K562 (cell line): ENCODE measurements around the gene SHTN1. TPM values are rescaled to one million over a fixed set of nuclear protein-coding genes. Genes with fewer than 3 reads are reported as not detected.

Experiments used
- ATAC-seq: fragments of 200-7000 bp; cut with Tn5 transposase; 3 replicates; pipeline ENCODE4 v1.9.1; 2020; ENCODE audit warnings: moderate library complexity
- BruUV-seq: library from RNA; stranded (reverse); fragments of 400-500 nt; replicated peaks from 2 replicates; lab custom pipeline; 2021; lab: Mats Ljungman, UMichigan
- CTCF ChIA-PET: fragments of 300-600 bp; formaldehyde crosslinking; extraction: SDS; loops from one replicate; lab custom pipeline; 2021; ENCODE audit warnings: low intra/inter-chr PET ratio; lab: Yijun Ruan, JAX
- POLR2A ChIA-PET: fragments of 300-600, 350-650 bp; sonication (Branson Sonifier 250); formaldehyde crosslinking; extraction: SDS; loops from one replicate; lab custom pipeline; 2021; ENCODE audit warnings: antibody characterized with exemption, inconsistent platforms; lab: Yijun Ruan, JAX
- DNase-seq, 4 experiments: peaks; one replicate each; pipeline versions ENCODE4 v3.0.0 to v3.0.0-alpha.2; 2011 to 2018; ENCODE audit warnings: low spot score in 3 of 4, mixed read lengths in 3 of 4; ENCODE audit errors: extremely low read depth in 1 of 4
- FAIRE-seq: peaks from 2 replicates; lab custom pipeline; 2011; peaks lifted over from hg19 to GRCh38; lab: Jason Lieb, UNC
- H2AFZ ChIP-seq: 2 replicates; pipeline ENCODE4 v1.6.0; 2011; ENCODE audit warnings: low read depth, low read length, control low read depth, inconsistent platforms
- H3K27ac ChIP-seq: fragments of 200-600 bp; 3 replicates; pipeline ENCODE4 v1.8.0; 2011; ENCODE audit warnings: low read depth, mild to moderate bottlenecking, control low read depth, inconsistent platforms, low read length, moderate library complexity, mixed read lengths; ENCODE audit errors: extremely low read depth
- H3K27me3 ChIP-seq, 2 experiments: fragments of 300-600 bp in 1 of 2; 2 replicates in 1 of 2; 3 replicates in 1 of 2; pipeline versions ENCODE4 v1.6.0 to v1.8.0; 2011; ENCODE audit warnings: inconsistent platforms in 2 of 2, low read length in 2 of 2, mild to moderate bottlenecking in 1 of 2, mixed read lengths in 1 of 2, moderate library complexity in 1 of 2; ENCODE audit not compliant: control insufficient read depth in 2 of 2, insufficient read depth in 2 of 2
- H3K36me3 ChIP-seq: fragments of 300-600 bp; 3 replicates; pipeline ENCODE4 v1.8.0; 2011; ENCODE audit warnings: mild to moderate bottlenecking, low read length, inconsistent platforms; ENCODE audit not compliant: control insufficient read depth, insufficient read depth
- H3K4me1 ChIP-seq, 2 experiments: fragments of 200-600 bp in 1 of 2; replicated peaks in 1 of 2; 2 replicates in 1 of 2; 3 replicates in 1 of 2; pipeline versions ENCODE4 v1.5.1 to v1.8.0; 2011; ENCODE audit warnings: inconsistent platforms in 2 of 2, low read length in 2 of 2, mild to moderate bottlenecking in 1 of 2, mixed read lengths in 1 of 2, moderate library complexity in 1 of 2; ENCODE audit not compliant: control insufficient read depth in 2 of 2, insufficient read depth in 2 of 2
- H3K4me2 ChIP-seq: 2 replicates; pipeline ENCODE4 v1.6.1; 2011; ENCODE audit warnings: low read length, control low read depth, inconsistent platforms, mixed read lengths; ENCODE audit not compliant: insufficient read depth
- H3K4me3 ChIP-seq: fragments of 200-600 bp; sonication (generic), shearing (Covaris generic); 2 replicates; pipeline ENCODE4 v1.5.1; 2016; ENCODE audit warnings: control low read depth, inconsistent platforms
- H3K79me2 ChIP-seq: fragments of 200-600 bp; 3 replicates; pipeline ENCODE4 v1.8.0; 2011; ENCODE audit warnings: low read length, inconsistent platforms; ENCODE audit not compliant: control insufficient read depth, insufficient read depth
- H3K9ac ChIP-seq, 2 experiments: 2 replicates each; pipeline versions ENCODE4 v1.6.0 to v1.6.1; 2011; ENCODE audit warnings: low read depth in 2 of 2, low read length in 2 of 2, control low read depth in 1 of 2, inconsistent platforms in 1 of 2, mild to moderate bottlenecking in 1 of 2, mixed read lengths in 1 of 2; ENCODE audit not compliant: insufficient read depth in 1 of 2
- H3K9me1 ChIP-seq: one replicate; pipeline ENCODE4 v1.6.0; 2011; ENCODE audit warnings: inconsistent platforms, mild to moderate bottlenecking, low read length, moderate library complexity; ENCODE audit not compliant: control insufficient read depth, insufficient read depth
- H3K9me3 ChIP-seq: replicated peaks from 2 replicates; pipeline ENCODE4 v1.5.1; 2011; ENCODE audit warnings: low read depth, low read length, inconsistent platforms; ENCODE audit not compliant: control insufficient read depth, insufficient read depth
- H4K20me1 ChIP-seq: replicated peaks from 2 replicates; pipeline ENCODE4 v1.6.1; 2011; ENCODE audit warnings: low read length, inconsistent platforms, mixed read lengths; ENCODE audit not compliant: control insufficient read depth, insufficient read depth
- ARID1B ChIP-seq: fragments of 450-650 bp; IDR thresholded peaks from 2 replicates; pipeline ENCODE4 v1.6.1; 2016; ENCODE audit warnings: antibody characterized with exemption, mild to moderate bottlenecking, inconsistent platforms
- CBX2 ChIP-seq: fragments of 200-600 bp; sonication (generic); IDR thresholded peaks from one replicate; pipeline ENCODE4 v1.6.1; 2012; ENCODE audit warnings: mild to moderate bottlenecking, low read length, inconsistent platforms; ENCODE audit not compliant: insufficient read depth, poor library complexity, severe bottlenecking
- CREB1 ChIP-seq, 2 experiments: sonication (generic) in 1 of 2; formaldehyde crosslinking in 1 of 2; IDR thresholded peaks; 2 replicates each; pipeline versions ENCODE4 v1.6.1 to v1.8.0; 2012 to 2022; ENCODE audit warnings: inconsistent platforms in 1 of 2, mild to moderate bottlenecking in 1 of 2, missing genetic modification reagents in 1 of 2, moderate library complexity in 1 of 2
- ETV1 ChIP-seq: fragments of 450-650 bp; conservative IDR thresholded peaks from 2 replicates; pipeline ENCODE4 v1.6.1; 2016; ENCODE audit warnings: missing genetic modification characterization, control low read depth, low read depth, missing compliant biosample characterization
- FOS ChIP-seq: IDR thresholded peaks from 3 replicates; pipeline ENCODE4 v1.6.1; 2011; ENCODE audit not compliant: insufficient read length; ENCODE audit errors: extremely low read depth
- GATAD2B ChIP-seq: fragments of 450-650 bp; IDR thresholded peaks from 2 replicates; pipeline ENCODE4 v1.6.1; 2017; ENCODE audit warnings: mild to moderate bottlenecking, borderline replicate concordance
- JUNB ChIP-seq: fragments of 450-650 bp; formaldehyde crosslinking; conservative IDR thresholded peaks from 2 replicates; pipeline ENCODE4 v1.4.0; 2020; ENCODE audit warnings: mild to moderate bottlenecking
- KDM5B ChIP-seq: fragments of 200-600 bp; sonication (generic); IDR thresholded peaks from 2 replicates; pipeline ENCODE4 v1.6.1; 2012; ENCODE audit warnings: low read depth, mild to moderate bottlenecking, moderate library complexity, low read length, control low read depth, inconsistent platforms; ENCODE audit not compliant: insufficient replicate concordance
- LEF1 ChIP-seq: fragments of 450-650 bp; IDR thresholded peaks from 2 replicates; pipeline ENCODE4 v1.6.1; 2016; ENCODE audit warnings: mild to moderate bottlenecking
- MAFG ChIP-seq: fragments of 450-650 bp; conservative IDR thresholded peaks from 2 replicates; pipeline ENCODE4 v1.6.1; 2016; ENCODE audit warnings: missing genetic modification characterization, missing compliant biosample characterization
- MAFK ChIP-seq: IDR thresholded peaks from 2 replicates; pipeline ENCODE4 v1.6.1; 2011; ENCODE audit warnings: low read length, improper control_type of control experiment
- MNT ChIP-seq, 2 experiments: fragments of 450-650 bp; conservative IDR thresholded peaks; 2 replicates each; pipeline ENCODE4 v1.6.1; 2017; ENCODE audit warnings: mild to moderate bottlenecking in 2 of 2, moderate library complexity in 2 of 2
- OTX1 ChIP-seq: fragments of 450-650 bp; formaldehyde crosslinking; IDR thresholded peaks from 2 replicates; pipeline ENCODE4 v1.4.0; 2022; ENCODE audit warnings: mild to moderate bottlenecking
- PBX2 ChIP-seq, 2 experiments: IDR thresholded peaks in 1 of 2; conservative IDR thresholded peaks in 1 of 2; 2 replicates each; pipeline ENCODE4 v1.6.1; 2016; ENCODE audit warnings: low read depth in 2 of 2, mild to moderate bottlenecking in 1 of 2, missing compliant biosample characterization in 1 of 2, missing genetic modification characterization in 1 of 2, moderate library complexity in 1 of 2
- PTTG1 ChIP-seq: fragments of 450-650 bp; IDR thresholded peaks from 2 replicates; pipeline ENCODE4 v1.6.1; 2016; ENCODE audit warnings: low read depth, mild to moderate bottlenecking, missing genetic modification characterization, missing compliant biosample characterization
- PURB ChIP-seq: sonication (generic); formaldehyde crosslinking; IDR thresholded peaks from 2 replicates; pipeline ENCODE4 v1.9.0; 2021; ENCODE audit warnings: low read depth, mild to moderate bottlenecking, missing genetic modification reagents
- SRSF1 ChIP-seq: fragments of 200-400 bp; formaldehyde crosslinking; IDR thresholded peaks from 2 replicates; pipeline ENCODE4 v1.6.1; 2017; ENCODE audit warnings: mild to moderate bottlenecking, low read depth, low read length, moderate library complexity
- ZNF507 ChIP-seq: conservative IDR thresholded peaks from 2 replicates; pipeline ENCODE4 v1.6.1; 2017; ENCODE audit warnings: missing genetic modification characterization, missing compliant biosample characterization
- WGBS: fragments of 100-300 bp; shearing (Covaris generic); methylation state at CpG from one replicate; pipeline ENCODE4 v1.1.6; 2016; ENCODE audit warnings: low coverage, mixed read lengths; ENCODE audit not compliant: insufficient coverage; ENCODE audit errors: missing lambda C conversion rate; 5-methylcytosine and 5-hydroxymethylcytosine counted together
- in situ Hi-C: fragments of 300-500 bp; cut with MboI; formaldehyde crosslinking; loops from 4 replicates; pipeline ENCODE4 v1.15.0; 2018; ENCODE audit warnings: inconsistent platforms, mixed read lengths
- intact Hi-C: fragments of 100-400 bp; cut with micrococcal nuclease; formaldehyde crosslinking; loops from 2 replicates; pipeline ENCODE4 v1.14.2; 2022
- polyA plus RNA-seq, 8 experiments: library from polyadenylated mRNA; depleted of rRNA in 4 of 8; stranded (reverse) in 5 of 8; unstranded in 3 of 8; fragments of >200 nt; fragmentation: Nextera tagmentation in 2 of 8; fragmentation: Illumina TruSeq in 1 of 8; extraction: Ambion mirVana in 2 of 8; extraction: Trizol in 1 of 8; gene quantifications; 2 replicates each; pipeline versions ENCODE4 v1.2.1 to v1.2.3, GENCODE V29; 2011 to 2014; ENCODE audit warnings: inconsistent platforms in 1 of 8, missing spikeins in 1 of 8
- total RNA-seq, 7 experiments: library from RNA; depleted of rRNA in 6 of 7; stranded (reverse); fragments of >200 nt in 6 of 7; fragmentation: Illumina TruSeq in 2 of 7; extraction: Trizol in 2 of 7; gene quantifications; 2 replicates each; pipeline versions ENCODE4 v1.2.1 to v1.2.3, GENCODE V29; 2011 to 2021; ENCODE audit warnings: low replicate concordance in 1 of 7

The SHTN1 gene
- total and polyA plus RNA-seq, 9 of the 15 experiments (the other 6 are each of a cell fraction or from before 2014, with no cell fraction given): 5.4 to 21.3 (median 13.3) TPM

DNA sequence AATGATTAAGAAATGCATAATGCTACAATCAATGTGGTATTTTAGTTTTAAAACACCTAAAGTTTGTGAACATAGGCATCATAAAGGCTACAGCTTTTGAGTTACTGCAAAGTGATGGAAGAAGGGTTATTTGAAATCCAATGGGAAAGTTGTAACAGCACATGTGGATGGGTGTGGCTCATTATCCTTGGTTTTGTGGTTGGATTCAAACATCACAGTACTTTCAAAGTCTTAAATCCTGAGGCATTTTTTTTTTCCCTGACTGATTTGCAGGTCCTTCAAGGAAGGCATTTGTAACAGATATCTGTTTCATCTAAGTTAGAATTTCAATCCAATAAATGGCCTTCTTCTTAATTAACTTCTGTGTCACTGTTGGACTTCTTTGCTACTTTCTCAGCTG is 9.8 kb upstream of the SHTN1 start (continued):
- TF ChIP-seq MNT (conservative IDR thresholded peaks at IDR 0.05): no peak
- TF ChIP-seq OTX1 (CRISPR knock-in tag): no peak
- no peak for TF ChIP-seq PURB (CRISPR knock-in tag)
- no peak for TF ChIP-seq ETV1 (tag)
- TF ChIP-seq CREB1 (IDR thresholded peaks at IDR 0.05): no peak
- TF ChIP-seq CREB1 (CRISPR knock-in tag; IDR thresholded peaks at IDR 0.05): no peak

GRCh38 chr10:117007080-117007479 is 2.1 kb upstream of the SHTN1 start:
- FAIRE-seq: peak; percentile 75
- peaks cover 38% of the 10 kb centered on the region for H3K79me2 ChIP-seq
- H3K4me1 ChIP-seq: peaks cover 13% of the 10 kb centered on the region in 2 experiments; a peak in 4 of 5 replicates
- H3K27me3 ChIP-seq: no peaks in the 10 kb centered on the region
- peak overlapping the region in 1 of 2 experiments; percentile 91; a peak in 2 of 4 replicates for H3K9ac ChIP-seq
- WGBS: 33% methylated on average over 3 of the region's 3 CpGs
- ChIA-PET CTCF (no interaction called here), POLR2A (interaction anchor here (1.1 to 1.3 kb wide), 2 partner anchors 18 to 37 kb away, joined by 3 read pairs; no protein-coding TSS in a partner anchor)
- no peaks in the 10 kb centered on the region; the same call in 2 of the 3 replicates for H3K36me3 ChIP-seq
- H3K27ac ChIP-seq: peak overlapping the region; percentile 99; the same call in 2 of the 3 replicates
- no peaks in the 10 kb centered on the region for H3K9me1 ChIP-seq
- peak; percentile 16 to 65 (median 34) for DNase-seq
- H4K20me1 ChIP-seq: no peaks in the 10 kb centered on the region
- H3K9me3 ChIP-seq: no peaks in the 10 kb centered on the region
- H3K4me2 ChIP-seq: no peak overlapping the region
- in situ Hi-C loops: no loop called here
- BruUV-seq: no TSS peak
- H3K4me3 ChIP-seq: no peak overlapping the region
- intact Hi-C loops: no loop called here
- peak overlapping the region; percentile 94 for H2AFZ ChIP-seq
- ATAC-seq: no peak
- no peak for TF ChIP-seq SRSF1
- peak; percentile 13; the same call in 1 of the 2 replicates for TF ChIP-seq GATAD2B
- no peak for TF ChIP-seq PBX2 (CRISPR knock-in tag; IDR thresholded peaks at IDR 0.05; ENCODE audit: low read depth)
- no peak for TF ChIP-seq PBX2 (tag; conservative IDR thresholded peaks at IDR 0.05; ENCODE audit: low read depth)
- TF ChIP-seq CBX2: no peak
- peak; percentile 31 for TF ChIP-seq FOS
- no peak for TF ChIP-seq LEF1
- TF ChIP-seq ZNF507 (tag): no peak
- peak; percentile 69 for TF ChIP-seq ARID1B
- TF ChIP-seq PTTG1 (tag): no peak
- peak; percentile 92 for TF ChIP-seq MAFG (tag)
- no peak for TF ChIP-seq KDM5B
- peak; percentile 79 for TF ChIP-seq MAFK
- TF ChIP-seq JUNB (CRISPR knock-in tag): peak; percentile 81
